Activated T-helper 2 cell treated with anti-CD3 and anti-CD28 coated beads, Interferon-gamma antibody, Interleukin-2, Interleukin-4, amounts not matched to agents 10 μg/mL and 5 μg/mL and 100 μg/mL, durations not matched to agents 14 hours and 24 hours and 36 hours (primary cell): ENCODE data around the gene MAFB. TPM values are rescaled to one million over a fixed set of nuclear protein-coding genes. Genes with fewer than 3 reads are reported as not detected.

Experiments used
- DNase-seq: peaks from one replicate; pipeline ENCODE4 v3.0.0; 2021; ENCODE audit warnings: low spot score
- H3K27ac Mint-ChIP-seq: one replicate; pipeline ENCODE4 v1.8.0; 2021; ENCODE audit warnings: mixed read lengths
- H3K27me3 Mint-ChIP-seq: one replicate; pipeline ENCODE4 v1.8.0; 2021; ENCODE audit warnings: low read depth, mixed read lengths
- H3K36me3 Mint-ChIP-seq: one replicate; pipeline ENCODE4 v1.8.0; 2021; ENCODE audit warnings: low read depth, mixed read lengths
- H3K4me1 Mint-ChIP-seq: one replicate; pipeline ENCODE4 v1.8.0; 2021; ENCODE audit warnings: low read depth, mixed read lengths
- H3K4me3 Mint-ChIP-seq: one replicate; pipeline ENCODE4 v1.8.0; 2021; ENCODE audit warnings: low read depth, mild to moderate bottlenecking, moderate library complexity, mixed read lengths
- H3K9me3 Mint-ChIP-seq: one replicate; pipeline ENCODE4 v1.8.0; 2021; ENCODE audit warnings: mixed read lengths
- intact Hi-C: fragments of 100-400 bp; cut with micrococcal nuclease; formaldehyde crosslinking; loops from one replicate; pipeline ENCODE4 v1.15.1; 2023
- total RNA-seq: library from RNA; stranded (reverse); gene quantifications from 2 replicates; pipeline ENCODE4 v1.2.3, GENCODE V29; 2022

MAFB gene
- total RNA-seq, 1 donor from 2014 or later, result 1.1 TPM

DNA sequence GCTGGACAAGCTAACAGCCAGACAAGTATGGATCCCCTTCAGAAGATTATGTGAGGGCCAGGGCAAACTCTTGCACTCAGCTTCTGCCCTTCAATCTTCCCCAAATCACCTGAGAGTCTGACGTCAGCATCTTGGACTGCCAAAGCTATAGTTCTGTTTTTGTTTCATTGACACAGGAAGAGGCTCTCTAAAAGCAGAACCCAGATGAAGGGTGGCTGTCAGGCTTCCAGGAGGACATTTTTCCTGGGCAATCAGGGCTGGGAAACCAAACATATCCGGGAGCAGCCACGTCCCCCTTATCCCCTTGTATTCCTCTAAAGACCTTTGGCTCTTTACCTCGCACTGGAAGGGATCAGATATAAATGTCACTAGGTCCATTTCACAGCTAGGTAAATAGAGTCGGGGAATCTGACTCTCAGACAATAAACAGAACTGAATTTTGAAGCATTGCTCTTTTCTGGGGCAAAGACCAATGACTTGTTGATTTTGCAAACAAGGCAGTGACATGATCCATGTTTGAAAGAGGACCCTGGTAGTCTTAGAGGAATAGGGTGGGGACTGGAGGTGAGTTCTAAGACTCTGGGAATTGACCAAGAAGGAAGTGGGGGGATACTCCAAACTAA, 13.3 kb downstream of the MAFB start:
- no peak for DNase-seq
- H3K4me3 Mint-ChIP-seq, result no peak overlapping the region
- intact Hi-C loops, result no loop called here
- H3K9me3 Mint-ChIP-seq, result no peaks in the 10 kb centered on the region
- peaks cover 21% of the 10 kb centered on the region for H3K27me3 Mint-ChIP-seq
- no peaks in the 10 kb centered on the region for H3K4me1 Mint-ChIP-seq
- no peaks in the 10 kb centered on the region for H3K36me3 Mint-ChIP-seq
- no peak overlapping the region for H3K27ac Mint-ChIP-seq

DNA sequence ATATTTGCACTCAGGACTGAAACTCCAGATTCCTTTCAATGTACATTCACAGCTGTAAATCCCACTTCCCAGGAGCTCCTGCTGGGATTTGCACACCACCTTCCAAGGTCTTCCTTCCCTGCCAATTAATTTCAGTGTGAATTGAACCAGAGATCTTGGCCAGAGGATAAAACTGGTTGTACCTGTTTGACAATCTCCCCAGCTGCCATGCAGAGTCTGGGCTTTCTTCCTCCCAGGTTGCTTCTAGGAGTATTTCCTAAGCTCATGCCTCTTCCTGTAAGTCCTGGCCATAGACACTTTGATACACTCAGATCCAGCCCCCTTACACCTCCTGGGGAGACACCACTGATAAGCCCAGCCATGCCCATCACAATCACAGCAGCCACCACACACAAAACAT, 15.6 kb downstream of the MAFB start:
- H3K27ac Mint-ChIP-seq, result no peak overlapping the region
- no peak overlapping the region for H3K4me3 Mint-ChIP-seq
- H3K36me3 Mint-ChIP-seq, result no peaks in the 10 kb centered on the region
- no peaks in the 10 kb centered on the region for H3K9me3 Mint-ChIP-seq
- peaks cover 14% of the 10 kb centered on the region for H3K27me3 Mint-ChIP-seq
- no peak for DNase-seq
- no peaks in the 10 kb centered on the region for H3K4me1 Mint-ChIP-seq
- intact Hi-C loops, result no loop called here

DNA sequence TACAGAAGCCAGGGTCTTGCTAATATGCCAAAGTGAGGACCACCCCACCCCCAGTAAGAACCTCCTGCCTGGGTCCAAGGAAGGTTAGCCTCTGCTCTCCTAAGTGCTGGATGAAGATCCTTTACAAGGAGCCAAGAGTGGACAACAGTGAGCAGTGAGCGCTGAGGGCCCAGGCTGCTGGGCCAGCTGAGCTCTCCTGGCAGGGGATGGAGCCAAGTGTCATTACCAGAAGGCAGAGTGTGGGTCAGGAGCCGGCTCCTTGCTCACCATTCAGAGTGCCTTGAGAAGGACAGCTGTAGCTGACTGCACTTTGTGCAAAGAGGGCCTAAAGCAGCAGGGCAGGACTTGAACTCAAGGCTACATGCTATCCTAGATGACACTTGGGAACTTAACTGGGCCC, 16.9 kb downstream of the MAFB start:
- Mint-ChIP-seq H3K9me3 (no peaks in the 10 kb centered on the region), H3K4me3 (no peak overlapping the region), H3K27me3 (peaks cover 9% of the 10 kb centered on the region), H3K27ac (no peak overlapping the region), H3K4me1 (no peaks in the 10 kb centered on the region), H3K36me3 (no peaks in the 10 kb centered on the region)
- DNase-seq, result no peak
- intact Hi-C loops, result no loop called here

DNA sequence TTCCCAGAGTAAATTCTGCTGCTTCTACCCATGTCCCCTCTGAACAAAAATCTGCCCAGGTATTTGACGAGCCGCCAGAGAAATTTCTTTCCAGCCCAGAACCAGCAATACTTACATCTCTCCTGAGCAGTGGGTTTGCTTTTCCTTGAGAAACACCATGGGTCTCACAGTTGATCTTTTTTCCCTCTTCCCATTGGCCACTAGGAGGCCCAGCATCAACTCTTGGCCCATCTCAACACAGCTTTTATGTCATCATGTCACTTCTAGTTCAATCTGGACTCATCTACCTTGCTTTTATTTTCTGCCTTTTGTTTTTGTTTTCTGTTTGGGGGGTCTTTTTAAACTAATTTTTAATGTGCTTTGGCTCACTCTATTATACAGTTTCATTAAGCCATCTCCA, 18.8 kb downstream of the MAFB start:
- intact Hi-C loops, result no loop called here
- no peaks in the 10 kb centered on the region for H3K36me3 Mint-ChIP-seq
- H3K27me3 Mint-ChIP-seq, result peaks cover 4% of the 10 kb centered on the region
- no peaks in the 10 kb centered on the region for H3K4me1 Mint-ChIP-seq
- H3K9me3 Mint-ChIP-seq, result no peaks in the 10 kb centered on the region
- DNase-seq, result no peak
- no peak overlapping the region for H3K4me3 Mint-ChIP-seq
- H3K27ac Mint-ChIP-seq, result no peak overlapping the region

DNA sequence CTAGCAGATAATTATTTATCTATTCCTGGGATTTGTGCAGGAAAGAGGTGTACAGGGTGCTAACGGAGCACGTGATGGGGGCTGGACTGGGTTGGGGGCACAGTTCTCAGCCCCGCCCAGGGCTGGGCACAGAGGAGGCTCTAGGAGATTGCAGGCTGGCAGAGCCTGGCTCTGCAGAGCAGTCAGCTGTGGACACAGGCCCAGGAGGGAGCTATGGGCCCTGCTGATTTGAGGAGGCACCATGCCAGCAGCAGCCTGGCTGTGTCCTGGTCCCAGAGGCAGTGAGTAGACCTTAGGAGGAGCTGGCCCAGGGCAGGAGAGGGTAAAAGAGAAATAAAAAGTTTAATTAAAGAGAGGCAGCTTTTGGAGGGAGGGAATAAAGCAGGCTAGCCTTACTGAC, 19.3 kb downstream of the MAFB start:
- Mint-ChIP-seq H3K27me3 (peaks cover 3% of the 10 kb centered on the region), H3K36me3 (no peaks in the 10 kb centered on the region), H3K27ac (no peak overlapping the region), H3K9me3 (no peaks in the 10 kb centered on the region), H3K4me3 (no peak overlapping the region), H3K4me1 (no peaks in the 10 kb centered on the region)
- intact Hi-C loops, result no loop called here
- no peak for DNase-seq

DNA sequence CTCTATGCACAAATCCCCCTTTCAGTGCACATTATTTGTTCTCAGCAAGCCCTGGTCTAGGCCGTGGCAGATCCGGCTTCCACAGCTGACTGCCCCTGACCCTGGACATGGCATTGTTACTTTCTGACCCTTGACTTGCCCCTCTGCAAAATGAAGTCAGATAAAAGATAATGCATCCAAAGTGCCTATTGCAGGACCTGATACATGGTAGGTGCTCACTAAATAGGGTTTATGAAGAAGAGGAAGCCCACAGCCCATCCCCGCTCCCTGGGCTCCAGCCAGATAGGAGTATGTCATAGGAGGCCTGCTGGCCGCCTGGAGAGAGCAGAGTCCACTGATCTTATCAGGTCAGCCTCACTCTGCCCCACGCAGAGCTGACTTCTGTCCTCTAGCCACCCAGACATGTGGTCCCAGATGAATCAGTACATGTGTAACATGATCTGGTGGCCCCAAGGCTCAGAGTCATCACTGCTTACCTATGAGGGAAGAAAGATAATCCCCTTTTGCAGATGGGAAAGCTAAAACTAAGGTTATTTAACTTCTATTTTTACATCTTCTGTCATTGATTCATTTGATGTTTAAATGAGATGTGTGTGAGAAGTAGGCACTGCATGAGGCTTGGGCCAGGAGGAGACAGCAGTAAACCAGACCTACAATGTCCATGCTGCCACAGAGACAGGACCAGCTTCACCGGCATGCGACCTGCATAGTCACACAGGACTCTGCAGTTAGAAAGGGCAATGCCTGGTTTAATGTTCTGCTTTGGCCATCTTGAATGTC, 20.4 kb downstream of the MAFB start:
- Mint-ChIP-seq H3K27me3 (peaks cover 2% of the 10 kb centered on the region), H3K4me1 (no peaks in the 10 kb centered on the region), H3K9me3 (no peaks in the 10 kb centered on the region), H3K27ac (no peak overlapping the region), H3K36me3 (no peaks in the 10 kb centered on the region), H3K4me3 (no peak overlapping the region)
- DNase-seq, result no peak
- intact Hi-C loops, result no loop called here

DNA sequence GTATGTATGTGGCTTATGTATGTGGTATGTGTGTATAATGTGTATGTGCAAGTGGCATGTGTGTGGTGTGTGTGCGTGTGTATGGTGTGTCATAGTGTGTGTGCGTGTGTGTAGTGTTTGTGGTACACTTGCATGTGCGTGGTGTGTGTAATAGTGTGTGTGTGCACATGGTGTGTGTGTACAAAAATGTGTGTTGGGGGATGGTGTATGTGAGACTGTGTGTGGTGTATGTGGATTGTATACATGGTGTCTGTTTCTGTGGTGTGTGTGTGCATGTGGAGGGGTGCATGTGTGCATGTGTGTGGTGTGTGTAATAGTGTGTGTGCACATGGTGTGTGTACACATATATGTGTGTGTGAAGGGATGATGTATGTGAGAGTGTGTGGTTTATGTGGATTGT, 21.5 kb downstream of the MAFB start:
- Mint-ChIP-seq H3K27me3 (no peaks in the 10 kb centered on the region), H3K4me1 (no peaks in the 10 kb centered on the region), H3K4me3 (no peak overlapping the region), H3K27ac (no peak overlapping the region), H3K9me3 (no peaks in the 10 kb centered on the region), H3K36me3 (no peaks in the 10 kb centered on the region)
- intact Hi-C loops, result no loop called here
- DNase-seq, result no peak

DNA sequence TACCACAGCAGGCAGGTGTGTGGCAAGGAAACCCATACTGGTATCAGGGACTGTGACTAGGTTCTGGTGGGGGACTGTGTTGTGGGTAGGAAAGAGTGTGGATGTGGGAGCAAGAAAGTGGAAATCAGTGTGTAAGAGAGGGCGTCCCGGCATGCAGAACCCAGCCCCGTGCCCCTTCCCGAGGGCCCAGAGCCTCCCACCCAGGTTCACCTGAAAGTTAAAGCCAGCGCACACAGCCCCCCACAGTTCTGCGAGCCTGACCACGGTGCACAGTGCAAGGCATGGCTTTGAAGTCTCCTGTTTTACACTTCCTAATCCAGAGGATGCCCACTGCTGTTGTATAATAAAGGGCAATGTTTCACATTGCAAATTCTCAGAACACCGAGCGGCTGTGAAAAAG, 22.7 kb downstream of the MAFB start:
- no peak for DNase-seq
- no peak overlapping the region for H3K4me3 Mint-ChIP-seq
- H3K27me3 Mint-ChIP-seq, result no peaks in the 10 kb centered on the region
- H3K36me3 Mint-ChIP-seq, result no peaks in the 10 kb centered on the region
- no peaks in the 10 kb centered on the region for H3K4me1 Mint-ChIP-seq
- no peak overlapping the region for H3K27ac Mint-ChIP-seq
- intact Hi-C loops, result no loop called here
- H3K9me3 Mint-ChIP-seq, result no peaks in the 10 kb centered on the region

DNA sequence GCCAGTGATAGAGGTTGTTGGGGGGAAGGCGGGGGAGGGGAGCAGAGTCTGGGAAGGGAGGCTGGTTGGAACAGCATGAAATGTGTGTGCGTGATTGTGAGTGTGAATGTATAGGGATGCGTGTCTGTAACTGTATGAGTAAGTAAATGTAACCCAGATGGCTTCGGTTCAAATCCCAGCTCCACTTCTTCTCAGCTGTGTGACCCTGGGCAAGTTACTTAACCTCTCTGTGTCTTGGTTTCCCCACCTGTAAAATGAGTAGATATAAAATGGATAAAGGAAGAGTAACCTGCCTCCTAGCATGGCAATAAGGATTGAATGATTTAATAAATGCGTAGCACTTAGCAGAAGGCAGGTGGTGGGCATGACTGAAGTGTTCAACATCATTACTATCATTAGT, 24.1 kb downstream of the MAFB start:
- Mint-ChIP-seq H3K4me3 (no peak overlapping the region), H3K27me3 (peaks cover 3% of the 10 kb centered on the region), H3K9me3 (no peaks in the 10 kb centered on the region), H3K27ac (no peak overlapping the region), H3K4me1 (no peaks in the 10 kb centered on the region), H3K36me3 (no peaks in the 10 kb centered on the region)
- intact Hi-C loops, result no loop called here
- no peak for DNase-seq

DNA sequence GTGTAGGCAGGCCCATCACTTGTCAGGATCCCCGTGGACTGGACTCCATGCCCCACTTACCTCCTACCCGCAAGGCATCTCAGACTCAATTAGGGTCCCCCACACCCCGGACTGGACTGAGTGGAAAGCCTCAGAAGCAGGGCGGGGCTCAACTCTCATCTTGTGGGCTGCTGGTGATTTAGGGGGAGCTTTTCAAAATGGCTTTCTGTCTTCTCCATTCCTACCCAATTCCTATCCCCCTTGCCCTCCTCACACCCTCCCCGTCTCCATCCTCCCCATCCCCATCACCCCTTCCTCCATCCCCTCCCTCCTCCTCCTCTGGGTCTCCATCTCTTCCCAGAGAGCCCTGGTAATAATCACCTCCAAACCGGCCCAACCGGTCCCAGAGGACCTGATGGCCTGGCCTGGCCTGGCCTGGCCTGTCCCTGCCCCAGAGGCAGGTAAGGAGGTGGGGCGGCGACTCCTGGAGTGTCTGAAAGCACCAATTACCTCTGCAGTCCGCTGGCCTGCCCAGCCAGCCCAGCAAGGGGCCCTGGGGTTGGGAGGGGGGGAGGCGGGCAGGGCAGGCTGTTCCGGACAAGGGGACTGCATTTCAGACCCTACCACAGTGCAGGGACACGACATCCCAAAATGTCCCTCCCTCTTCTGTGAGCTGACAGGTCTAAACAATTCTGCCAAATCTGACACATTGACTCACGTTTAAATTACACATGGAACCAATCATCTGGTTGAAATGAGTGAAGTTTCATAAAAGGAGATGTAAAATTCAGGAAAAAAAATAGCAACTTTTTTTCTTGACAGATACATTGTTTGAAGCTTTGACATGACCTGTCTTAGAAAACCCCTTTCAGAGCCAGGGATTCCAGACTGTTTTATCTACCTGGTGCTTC, 24.8 kb downstream of the MAFB start:
- H3K27me3 Mint-ChIP-seq, result peaks cover 3% of the 10 kb centered on the region
- H3K4me1 Mint-ChIP-seq, result no peaks in the 10 kb centered on the region
- intact Hi-C loops, result no loop called here
- no peak overlapping the region for H3K4me3 Mint-ChIP-seq
- H3K36me3 Mint-ChIP-seq, result no peaks in the 10 kb centered on the region
- DNase-seq, result no peak
- no peaks in the 10 kb centered on the region for H3K9me3 Mint-ChIP-seq
- H3K27ac Mint-ChIP-seq, result no peak overlapping the region

DNA sequence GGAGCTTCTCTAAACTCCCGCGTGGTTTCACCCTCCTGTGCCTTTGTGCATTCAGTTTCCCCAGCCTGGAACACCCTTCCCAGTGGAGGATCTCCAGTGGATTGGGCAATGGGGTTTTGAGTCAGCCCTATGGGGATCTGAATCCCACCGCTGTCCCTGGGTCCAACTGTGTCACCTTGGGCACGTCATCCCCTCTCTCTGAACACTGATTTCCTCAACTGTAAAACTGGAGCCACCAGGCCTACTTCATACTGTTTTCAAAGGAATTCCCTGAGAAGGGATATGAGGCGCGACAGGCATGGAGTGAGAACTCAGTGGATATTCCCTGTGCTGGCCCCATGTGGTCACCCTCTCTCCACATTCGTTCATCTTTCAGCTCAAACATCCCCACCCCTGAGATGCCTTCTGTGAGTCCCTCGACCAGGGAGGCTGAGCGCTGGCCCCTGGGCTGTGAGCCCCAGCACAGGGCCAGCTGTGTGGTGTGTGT, 25.7 kb downstream of the MAFB start:
- Mint-ChIP-seq H3K27ac (no peak overlapping the region), H3K27me3 (peaks cover 3% of the 10 kb centered on the region), H3K9me3 (no peaks in the 10 kb centered on the region), H3K4me1 (no peaks in the 10 kb centered on the region), H3K4me3 (no peak overlapping the region), H3K36me3 (no peaks in the 10 kb centered on the region)
- no peak for DNase-seq
- intact Hi-C loops, result no loop called here

DNA sequence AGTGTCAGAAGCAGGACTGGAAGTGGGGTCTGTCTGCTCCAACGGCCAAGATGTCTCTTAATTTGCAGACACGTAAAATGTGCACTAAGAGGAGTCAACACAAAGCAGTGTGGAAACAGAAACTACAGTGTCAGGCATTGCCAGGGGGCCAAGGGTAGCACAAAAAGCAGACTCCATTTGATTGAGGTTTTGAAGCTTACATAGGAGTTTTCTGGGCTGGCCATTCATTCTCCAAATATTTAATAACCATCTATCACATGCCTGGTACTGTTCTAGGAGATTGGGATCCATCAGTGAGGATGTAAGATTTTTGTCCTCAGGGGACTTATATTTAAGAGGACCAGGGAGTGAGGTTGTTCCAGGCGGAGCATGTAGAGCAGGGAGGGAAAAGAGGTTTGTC, 29.5 kb downstream of the MAFB start:
- H3K9me3 Mint-ChIP-seq, result no peaks in the 10 kb centered on the region
- DNase-seq, result no peak
- no peak overlapping the region for H3K27ac Mint-ChIP-seq
- H3K36me3 Mint-ChIP-seq, result no peaks in the 10 kb centered on the region
- H3K4me3 Mint-ChIP-seq, result no peak overlapping the region
- intact Hi-C loops, result no loop called here
- no peaks in the 10 kb centered on the region for H3K4me1 Mint-ChIP-seq
- peaks cover 3% of the 10 kb centered on the region for H3K27me3 Mint-ChIP-seq

DNA sequence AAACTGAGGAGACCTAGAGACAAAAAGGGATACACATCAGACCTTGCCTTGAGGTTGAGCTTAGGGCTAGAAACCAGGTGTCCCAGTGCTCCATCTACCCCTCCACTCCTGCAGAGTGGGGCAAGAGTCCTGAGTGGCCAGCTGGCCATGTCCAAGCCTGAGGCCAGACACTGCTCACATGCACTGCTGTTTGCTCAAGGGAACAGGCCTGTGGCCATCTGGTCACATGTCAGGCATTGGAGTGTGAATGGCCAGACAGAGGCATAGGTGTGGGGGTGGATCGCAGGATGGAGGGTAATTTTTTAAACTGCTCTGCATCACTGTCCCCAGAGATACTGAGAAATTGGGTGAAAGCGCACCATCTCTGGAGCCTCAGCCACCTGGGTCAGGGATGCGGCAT, 30.5 kb downstream of the MAFB start:
- Mint-ChIP-seq H3K27me3 (peaks cover 3% of the 10 kb centered on the region), H3K9me3 (no peaks in the 10 kb centered on the region), H3K4me3 (no peak overlapping the region), H3K27ac (no peak overlapping the region), H3K4me1 (no peaks in the 10 kb centered on the region), H3K36me3 (no peaks in the 10 kb centered on the region)
- intact Hi-C loops, result no loop called here
- no peak for DNase-seq
